ENCODE data around the gene RAP1GAP2.
A peak's percentile ranks its signal among the peaks of the same experiment; 100 is the strongest.

RAP1GAP2 gene

DNA sequence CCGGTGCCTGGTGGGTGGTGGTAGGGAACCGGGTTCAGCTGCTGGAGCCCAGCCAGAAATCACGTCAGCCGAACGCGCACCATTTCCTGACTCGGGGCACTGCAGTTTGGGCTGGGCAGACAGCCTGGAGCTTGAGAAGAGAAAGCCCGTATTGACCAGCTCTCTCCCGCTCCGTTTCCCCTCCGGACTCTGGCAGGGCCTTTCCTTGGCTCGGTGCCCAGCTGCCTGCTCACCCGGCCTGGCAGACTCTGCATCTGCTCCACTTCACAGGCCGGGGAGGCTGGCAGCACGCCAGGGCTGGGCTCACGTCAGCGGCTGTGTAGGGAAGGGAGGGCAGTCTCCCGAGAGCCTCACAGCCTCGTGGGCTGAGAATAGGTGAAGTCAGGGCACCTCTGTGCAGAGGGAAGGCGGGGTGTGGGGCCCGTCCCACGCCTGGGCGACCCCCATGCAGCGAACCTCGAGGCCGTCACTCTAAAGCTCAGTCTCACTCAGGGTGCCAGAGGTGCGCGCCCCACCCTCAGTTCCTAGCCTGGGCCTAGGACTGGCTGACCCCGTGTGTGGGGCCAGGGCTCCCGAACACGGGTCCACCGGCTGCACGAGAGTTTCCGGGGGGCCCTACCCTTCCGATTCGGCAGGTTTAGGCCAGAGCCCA, 208.0 kb downstream of the RAP1GAP2 start:
- DNase-seq (ENCODE audit: extremely low spot score, insufficient read length, low read depth): peak; percentile 47

DNA sequence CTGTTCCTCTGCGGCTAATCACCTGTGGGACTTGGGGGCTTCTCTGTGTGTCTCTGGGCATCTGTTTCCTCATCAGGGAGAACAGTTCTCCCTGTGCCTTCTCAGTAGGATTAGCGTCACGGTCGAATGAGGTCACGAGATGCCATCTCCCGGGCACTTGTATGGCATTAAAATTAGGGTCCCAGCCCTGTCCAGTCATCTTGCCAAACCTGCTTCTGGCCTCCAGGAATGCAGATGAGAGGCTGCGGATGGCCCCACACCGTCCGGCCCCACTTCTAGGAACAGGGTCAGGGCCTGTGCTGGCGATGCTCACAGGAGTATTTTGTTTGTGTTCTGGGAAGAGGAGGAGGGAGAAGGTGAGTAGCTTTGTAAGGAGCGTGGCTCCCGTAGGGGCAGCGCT, 208.7 kb downstream of the RAP1GAP2 start:
- FAIRE-seq: peak; percentile 5
- no peak for DNase-seq (ENCODE audit: extremely low spot score, insufficient read length, low read depth)

More for the DNA sequence above, 208.0 kb downstream of the RAP1GAP2 start:
- FAIRE-seq: no peak

- no peak for DNase-seq (ENCODE audit: extremely low spot score, insufficient read length, low read depth)
- FAIRE-seq: no peak
Measured at GRCh38 chr17:3005696-3006095, 209.5 kb downstream of the RAP1GAP2 start.

GRCh38 chr17:3006801-3007200, 210.6 kb downstream of the RAP1GAP2 start:
- DNase-seq (ENCODE audit: extremely low spot score, insufficient read length, low read depth): no peak
- no peak for FAIRE-seq

DNA sequence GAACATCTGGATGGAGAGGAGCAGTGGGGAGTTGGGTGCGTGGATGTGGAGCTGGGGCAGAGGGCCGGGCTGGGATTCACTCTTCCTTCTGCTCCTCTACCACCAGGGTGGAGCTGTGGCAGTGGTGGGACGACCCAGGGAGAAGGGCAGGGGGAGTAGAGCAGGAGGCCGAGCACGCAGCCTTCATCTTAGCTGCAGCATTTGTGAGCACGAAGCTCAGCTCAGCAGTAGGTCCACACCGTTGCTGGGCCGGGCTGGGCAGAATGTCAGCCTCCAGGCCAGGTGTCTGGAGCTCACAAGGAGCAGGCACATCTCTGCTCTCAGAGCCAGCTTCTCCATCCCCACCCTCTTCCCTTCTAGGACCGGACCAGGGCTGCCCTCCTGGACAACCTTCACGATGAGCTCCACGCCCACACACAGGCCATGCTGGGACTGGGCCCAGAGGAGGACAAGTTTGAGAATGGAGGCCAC, 211.4 kb downstream of the RAP1GAP2 start:
- FAIRE-seq: no peak
- DNase-seq (ENCODE audit: extremely low spot score, insufficient read length, low read depth): no peak

DNA sequence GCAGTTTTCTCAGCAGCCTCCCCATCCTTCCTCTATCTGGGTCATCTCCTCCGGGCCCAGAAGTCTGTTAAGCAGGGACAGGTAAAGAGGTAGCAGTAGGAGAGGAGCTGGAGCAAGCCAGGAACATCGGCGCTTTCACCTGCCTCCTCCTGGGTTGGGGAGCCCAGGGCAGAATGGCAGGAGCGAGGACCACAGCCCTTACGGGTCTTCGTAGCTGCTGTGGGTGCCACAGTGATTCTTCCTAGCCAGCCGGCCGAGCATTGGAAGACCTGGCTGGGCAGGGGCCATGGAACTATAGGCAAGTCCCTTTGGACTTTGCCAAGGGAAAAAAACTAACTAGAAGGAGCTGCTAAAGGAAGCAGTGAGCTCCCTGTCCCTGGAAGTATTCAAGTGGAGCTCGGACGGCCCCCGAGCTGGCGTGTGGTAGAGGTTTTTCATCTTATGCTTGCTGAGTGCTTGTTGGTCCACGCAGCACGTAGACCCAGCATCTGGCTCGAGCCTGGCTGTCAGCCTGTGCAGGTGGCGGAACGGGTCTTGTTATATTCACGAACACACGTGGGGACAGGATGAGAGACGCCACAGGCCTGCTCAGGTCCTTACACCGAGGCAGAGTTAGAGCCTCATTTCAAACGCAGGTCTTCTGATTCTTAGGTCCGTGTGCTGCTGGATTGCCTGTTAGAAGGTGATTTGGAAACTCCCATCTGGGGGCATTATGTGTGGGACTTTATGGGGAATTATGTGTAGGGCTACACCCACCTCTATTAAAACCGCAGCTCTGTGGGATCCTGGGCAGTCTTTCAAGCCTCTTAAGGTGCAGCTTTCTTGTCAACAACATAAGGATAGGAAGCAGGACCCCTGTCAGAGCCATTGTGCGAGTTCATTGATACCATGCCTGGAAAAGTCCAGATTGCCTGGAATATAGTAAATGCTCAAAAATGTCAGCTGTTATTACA, 212.4 kb downstream of the RAP1GAP2 start:
- DNase-seq (ENCODE audit: extremely low spot score, insufficient read length, low read depth) (no peak), FAIRE-seq (no peak)

DNA sequence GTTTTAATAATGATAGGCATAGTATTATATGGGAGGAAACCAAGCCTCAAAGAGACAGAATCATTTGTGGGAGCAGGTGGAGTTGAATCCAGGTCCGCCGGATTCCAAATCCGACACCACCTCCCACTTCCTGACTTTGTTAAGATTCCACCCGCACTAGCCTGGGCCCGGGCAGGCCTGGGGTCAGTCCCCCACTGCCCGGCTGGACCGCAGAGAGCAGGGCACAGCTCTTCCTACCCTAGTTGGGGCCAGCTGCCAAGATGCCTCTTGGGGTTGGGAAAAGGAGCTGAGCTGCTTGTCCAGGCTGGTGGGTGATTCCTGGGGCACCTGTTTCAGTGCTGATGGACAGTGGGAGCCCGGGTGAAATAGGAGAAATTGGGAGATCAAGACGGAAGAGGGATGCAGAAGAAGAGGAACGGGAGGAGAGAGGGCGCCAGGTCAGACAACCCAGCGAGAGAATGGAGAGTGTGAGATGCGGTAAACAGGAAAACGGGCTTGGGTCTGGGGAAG, 213.2 kb downstream of the RAP1GAP2 start:
- DNase-seq (ENCODE audit: extremely low spot score, insufficient read length, low read depth) (no peak), FAIRE-seq (no peak)

- DNase-seq (ENCODE audit: extremely low spot score, insufficient read length, low read depth) (no peak), FAIRE-seq (no peak)
Measured at GRCh38 chr17:3011891-3012290, 215.7 kb downstream of the RAP1GAP2 start.

DNA sequence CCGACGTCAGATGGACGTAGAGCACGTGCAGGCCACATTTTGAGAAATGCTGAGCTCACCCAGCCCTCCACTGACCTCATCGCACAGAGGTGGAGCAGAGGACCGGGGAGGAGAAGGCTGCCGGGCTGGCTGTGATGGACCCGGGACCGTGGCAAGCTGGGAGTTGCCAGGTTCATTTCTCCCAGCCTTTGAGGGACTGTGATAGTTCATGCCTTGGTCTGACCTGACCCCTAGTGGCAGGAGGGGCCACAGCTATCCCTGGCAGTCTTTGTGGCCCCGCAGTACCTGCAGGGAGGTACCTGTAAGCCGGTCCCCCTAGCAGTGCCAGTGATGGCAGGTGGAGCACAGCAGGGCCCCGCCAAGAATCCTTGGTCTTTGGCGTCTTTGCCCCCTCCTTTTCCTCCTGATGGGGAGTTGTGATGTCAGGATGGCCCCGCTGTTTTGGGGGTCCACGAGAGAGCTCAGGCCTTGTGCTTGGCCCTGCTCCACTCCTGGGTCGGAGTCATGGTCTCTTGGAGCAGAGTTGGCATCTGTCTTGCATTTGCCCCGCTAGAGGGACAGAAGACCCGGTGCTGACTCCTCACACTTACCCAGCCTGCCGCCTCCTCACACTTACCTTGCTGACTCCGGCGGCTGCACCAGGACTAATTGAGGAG, 216.8 kb downstream of the RAP1GAP2 start:
- DNase-seq (ENCODE audit: extremely low spot score, insufficient read length, low read depth) (peak; percentile 67), FAIRE-seq (peak; percentile 81)

GRCh38 chr17:3015890-3016289, 219.7 kb downstream of the RAP1GAP2 start:
- no peak for DNase-seq (ENCODE audit: extremely low spot score, insufficient read length, low read depth)
- FAIRE-seq: no peak

GRCh38 chr17:3017936-3018335, 221.7 kb downstream of the RAP1GAP2 start:
- DNase-seq (ENCODE audit: extremely low spot score, insufficient read length, low read depth) (no peak), FAIRE-seq (no peak)

GRCh38 chr17:3019761-3020160, 223.5 kb downstream of the RAP1GAP2 start:
- DNase-seq (ENCODE audit: extremely low spot score, insufficient read length, low read depth) (no peak), FAIRE-seq (no peak)

DNA sequence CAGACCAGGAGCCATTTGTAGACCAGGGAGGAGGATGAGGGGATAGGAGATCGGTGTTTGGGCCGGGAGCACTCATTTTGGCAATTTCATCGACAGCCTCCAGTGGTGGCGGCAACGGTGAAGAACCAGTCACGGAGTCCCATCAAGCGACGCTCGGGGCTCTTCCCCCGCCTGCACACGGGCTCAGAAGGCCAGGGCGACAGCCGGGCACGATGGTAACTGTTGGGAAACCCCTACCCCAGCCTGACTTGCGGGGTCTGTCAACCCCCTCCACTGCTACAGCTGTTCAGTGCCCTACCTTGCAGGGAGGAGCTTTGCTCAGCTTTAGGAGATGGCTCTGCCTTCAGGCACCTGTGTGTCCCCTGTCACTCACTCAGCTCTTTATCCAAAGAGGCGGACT, 224.1 kb downstream of the RAP1GAP2 start:
- no peak for FAIRE-seq
- no peak for DNase-seq (ENCODE audit: extremely low spot score, insufficient read length, low read depth)

DNA sequence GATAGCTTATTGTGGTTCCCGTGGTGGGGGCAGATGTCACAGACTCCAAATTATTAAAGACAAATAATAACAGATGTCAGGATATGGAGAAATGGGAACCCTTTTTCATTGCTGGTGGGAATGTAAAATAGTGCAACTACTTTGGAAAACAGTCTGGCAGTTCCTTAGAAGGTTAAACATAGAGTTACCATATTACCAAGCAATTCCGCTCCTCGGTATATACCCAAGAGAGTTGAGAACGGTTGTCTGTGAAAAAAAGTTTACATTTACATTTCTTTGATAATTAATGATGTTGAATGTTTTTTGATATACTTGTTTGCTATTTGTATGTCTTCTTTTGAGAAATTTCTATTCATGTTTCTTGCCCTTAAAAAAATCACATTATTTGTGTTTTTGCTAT, 226.0 kb downstream of the RAP1GAP2 start:
- FAIRE-seq (no peak), DNase-seq (ENCODE audit: extremely low spot score, insufficient read length, low read depth) (no peak)

DNA sequence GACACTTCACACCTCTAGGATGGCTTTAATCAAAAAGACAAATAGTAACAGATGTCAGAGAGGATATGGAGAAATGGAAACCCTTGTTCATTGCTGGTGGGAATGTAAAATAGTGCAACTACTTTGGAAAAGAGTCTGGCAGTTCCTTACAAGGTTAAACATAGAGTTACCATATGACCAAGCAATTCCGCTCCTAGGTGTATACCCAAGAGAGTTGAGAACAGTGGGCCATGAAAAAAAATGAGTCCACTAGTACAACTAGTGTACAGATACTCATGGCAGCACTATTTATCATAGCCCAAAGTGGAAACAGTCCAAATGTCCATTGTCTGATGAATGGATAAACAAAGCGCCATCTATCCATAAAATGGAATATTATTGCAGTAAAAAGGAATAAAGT, 228.1 kb downstream of the RAP1GAP2 start:
- no peak for FAIRE-seq
- DNase-seq (ENCODE audit: extremely low spot score, insufficient read length, low read depth): no peak

GRCh38 chr17:3025421-3026124, 229.3 kb downstream of the RAP1GAP2 start:
- DNase-seq (ENCODE audit: extremely low spot score, insufficient read length, low read depth) (no peak), FAIRE-seq (no peak)

DNA sequence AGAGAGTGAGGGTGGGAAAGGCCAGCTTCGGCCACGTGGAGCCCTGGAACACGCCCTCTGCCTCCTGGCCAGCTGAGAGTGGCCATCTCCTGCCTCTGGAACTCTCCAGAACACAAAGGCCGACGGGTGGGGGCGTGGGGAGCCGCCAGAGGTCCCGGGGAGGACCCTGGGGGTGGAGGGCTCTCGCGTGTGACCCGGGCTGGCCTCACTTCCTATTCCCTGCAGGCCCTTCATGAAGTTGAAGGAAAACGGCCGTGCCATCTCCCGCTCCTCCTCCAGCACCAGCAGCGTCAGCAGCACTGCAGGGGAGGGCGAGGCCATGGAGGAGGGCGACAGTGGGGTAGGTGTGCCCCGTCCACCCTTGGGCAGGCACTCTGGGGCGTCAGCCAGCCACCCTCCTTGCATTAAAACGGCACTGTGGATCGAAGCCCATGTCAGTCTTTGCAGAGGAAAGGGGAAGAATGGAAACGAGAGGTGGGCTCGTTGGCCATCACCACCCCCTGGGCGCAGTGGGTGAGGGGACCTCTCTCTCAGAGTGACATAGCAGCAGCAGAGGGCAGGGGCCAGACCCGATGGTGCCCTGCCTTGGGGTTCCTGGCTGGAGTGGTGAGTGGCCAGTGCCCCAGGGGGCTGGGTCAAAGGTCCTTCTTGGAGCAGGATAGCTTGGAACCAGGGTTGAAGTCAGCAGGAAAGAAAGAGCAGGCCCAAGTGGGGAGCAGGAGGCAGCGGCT, 230.1 kb downstream of the RAP1GAP2 start:
- DNase-seq (ENCODE audit: extremely low spot score, insufficient read length, low read depth): no peak
- no peak for FAIRE-seq

- no peak for DNase-seq (ENCODE audit: extremely low spot score, insufficient read length, low read depth)
- FAIRE-seq: no peak
Measured at GRCh38 chr17:3026856-3027751, 230.9 kb downstream of the RAP1GAP2 start.
